GM10248 (cell line): Measurements from ENCODE around the gene ZNF446.
A peak's percentile ranks its signal among the peaks of the same experiment; 100 is the strongest.

Experiments used
- CTCF ChIA-PET: fragments of 300-600 bp; sonication (Branson Sonifier 250); formaldehyde crosslinking; extraction: SDS; loops from one replicate; lab custom pipeline; 2021; ENCODE audit warnings: antibody characterized with exemption; lab: Yijun Ruan, JAX
- POLR2A ChIA-PET: fragments of 350-650 bp; sonication (Branson Sonifier 250); formaldehyde crosslinking; extraction: SDS; loops from one replicate; lab custom pipeline; 2020; ENCODE audit warnings: antibody characterized with exemption; lab: Yijun Ruan, JAX
- DNase-seq: peaks from one replicate; pipeline ENCODE4 v3.0.0; 2012; ENCODE audit errors: extremely low spot score
- CTCF ChIP-seq: IDR thresholded peaks from 2 replicates; pipeline ENCODE4 v1.5.1; 2012; ENCODE audit warnings: mild to moderate bottlenecking, low read depth; ENCODE audit errors: extremely low read depth, missing control alignments, control extremely low read depth

The ZNF446 gene

GRCh38 chr19:58475714-58476497, at the start of gene ZNF446:
ZNF446 (plus strand) TSS chr19:58476352; CDS start chr19:58477219, 867 bp downstream.
- TF ChIP-seq CTCF: no peak

GRCh38 chr19:58428617-58429016, 47.5 kb upstream of the ZNF446 start:
- no peak for TF ChIP-seq CTCF
- DNase-seq: no peak
- ChIA-PET POLR2A (interaction anchor here (1.0 kb wide), 1 partner anchor 11 kb away, joined by 3 read pairs; the partner anchor contains the start of gene ZNF132), CTCF (no interaction called here)

More at GRCh38 chr19:58475714-58476497, at the start of gene ZNF446:
- ChIA-PET POLR2A (no interaction called here), CTCF (interaction anchor here (1.2 to 1.7 kb wide), 3 partner anchors 10 to 44 kb away, joined by 3 to 4 read pairs (median 3); partner anchors contain the start of gene ZBTB45)
- DNase-seq: peak; percentile 95

GRCh38 chr19:58429745-58430144, 46.4 kb upstream of the ZNF446 start:
- ChIA-PET CTCF (no interaction called here), POLR2A (interaction anchor here (1.0 kb wide), 1 partner anchor 10 kb away, joined by 3 read pairs; the partner anchor contains the start of gene ZNF132)
- TF ChIP-seq CTCF: no peak
- DNase-seq: no peak

GRCh38 chr19:58434217-58434616, 41.9 kb upstream of the ZNF446 start:
- ChIA-PET POLR2A (no interaction called here), CTCF (no interaction called here)
- no peak for TF ChIP-seq CTCF
- DNase-seq: no peak

GRCh38 chr19:58439576-58440554, 36.3 kb upstream of the ZNF446 start, which contains the start of gene ZNF132:
ZNF132 (minus strand) TSS chr19:58440153; CDS start chr19:58439821, 332 bp downstream.
- ChIA-PET POLR2A (interaction anchor here (0.7 to 1.0 kb wide), 2 partner anchors 11 to 21 kb away, joined by 3 read pairs; no protein-coding TSS in a partner anchor), CTCF (interaction anchor here (1.0 to 1.6 kb wide), 3 partner anchors 12 to 78 kb away, joined by 3 read pairs; partner anchors contain the start of genes ZNF324B and ZNF497)
- peak; percentile 98 for DNase-seq
- TF ChIP-seq CTCF: no peak
